ENCODE results near the gene STK11IP. TPM values are rescaled to one million over a fixed set of nuclear protein-coding genes. Genes with fewer than 3 reads are reported as not detected.

The STK11IP gene
- total and polyA plus RNA-seq, 9 of the 15 experiments (the other 6 are each of a cell fraction or from before 2014, with no cell fraction given): 0.52 to 21.7 (median 5.6) TPM

- TF ChIP-seq ETV1 (tag; conservative IDR thresholded peaks at IDR 0.05; ENCODE audit: low read depth): no peak
Observed at GRCh38 chr2:219611866-219612576, 14.4 kb downstream of the STK11IP start (continued).

GRCh38 chr2:219612577-219613286 is 15.1 kb downstream of the STK11IP start:
- H3K36me3 ChIP-seq (ENCODE audit: control insufficient read depth, insufficient read depth, low read length): no peaks in the 10 kb centered on the region
- CTCF ChIA-PET (ENCODE audit: low intra/inter-chr PET ratio): no interaction called here
- no peak for FAIRE-seq
- no peaks in the 10 kb centered on the region for H3K79me2 ChIP-seq (ENCODE audit: control insufficient read depth, insufficient read depth, low read length)
- no peak for ATAC-seq
- no peak overlapping the region for H2AFZ ChIP-seq (ENCODE audit: low read depth, low read length)
- BruUV-seq (replicated peaks): no TSS peak
- no peak for DNase-seq (ENCODE audit: extremely low read depth in 1 of 4, low spot score in 3 of 4)
- no peak overlapping the region for H3K27ac ChIP-seq (ENCODE audit: extremely low read depth, low read depth, low read length)
- intact Hi-C loops (cut with micrococcal nuclease) (no loop called here), in situ Hi-C loops (cut with MboI) (no loop called here)
- no peaks in the 10 kb centered on the region for H3K27me3 ChIP-seq (ENCODE audit: control insufficient read depth in 2 of 2, insufficient read depth in 2 of 2, low read length in 2 of 2)
- H4K20me1 ChIP-seq (replicated peaks; ENCODE audit: control insufficient read depth, insufficient read depth, low read length): no peaks in the 10 kb centered on the region; the same call in 1 of the 2 replicates
- H3K9me3 ChIP-seq (replicated peaks; ENCODE audit: control insufficient read depth, insufficient read depth, low read depth, low read length): no peaks in the 10 kb centered on the region
- H3K4me3 ChIP-seq: no peak overlapping the region
- H3K4me2 ChIP-seq (ENCODE audit: insufficient read depth, low read length): no peak overlapping the region
- POLR2A ChIA-PET: no interaction called here
- WGBS (ENCODE audit: insufficient coverage, low coverage, missing lambda C conversion rate): 83% methylated on average over 11 of the region's 15 CpGs
- H3K9me1 ChIP-seq (ENCODE audit: control insufficient read depth, insufficient read depth, low read length): no peaks in the 10 kb centered on the region
- no peak overlapping the region; a peak in 1 of 4 replicates for H3K9ac ChIP-seq (ENCODE audit: insufficient read depth in 1 of 2, low read depth in 2 of 2, low read length in 2 of 2)
- TF ChIP-seq PTRF (tag; IDR thresholded peaks at IDR 0.05): no peak
- peaks cover 0 to 19% of the 10 kb centered on the region in 2 experiments; a peak in 2 of 5 replicates for H3K4me1 ChIP-seq (replicated peaks in 1 of 2; ENCODE audit: control insufficient read depth in 2 of 2, insufficient read depth in 2 of 2, low read length in 2 of 2)

Measured in K562 (cell line).